ENCODE results near the gene LIN52.

LIN52 gene

GRCh38 chr14:74218462-74218861, 133.7 kb downstream of the LIN52 start:
- no peak overlapping the region for H3K4me3 ChIP-seq (ENCODE audit: low read length)
- DNase-seq (ENCODE audit: low read depth, low spot score), result no peak

DNA sequence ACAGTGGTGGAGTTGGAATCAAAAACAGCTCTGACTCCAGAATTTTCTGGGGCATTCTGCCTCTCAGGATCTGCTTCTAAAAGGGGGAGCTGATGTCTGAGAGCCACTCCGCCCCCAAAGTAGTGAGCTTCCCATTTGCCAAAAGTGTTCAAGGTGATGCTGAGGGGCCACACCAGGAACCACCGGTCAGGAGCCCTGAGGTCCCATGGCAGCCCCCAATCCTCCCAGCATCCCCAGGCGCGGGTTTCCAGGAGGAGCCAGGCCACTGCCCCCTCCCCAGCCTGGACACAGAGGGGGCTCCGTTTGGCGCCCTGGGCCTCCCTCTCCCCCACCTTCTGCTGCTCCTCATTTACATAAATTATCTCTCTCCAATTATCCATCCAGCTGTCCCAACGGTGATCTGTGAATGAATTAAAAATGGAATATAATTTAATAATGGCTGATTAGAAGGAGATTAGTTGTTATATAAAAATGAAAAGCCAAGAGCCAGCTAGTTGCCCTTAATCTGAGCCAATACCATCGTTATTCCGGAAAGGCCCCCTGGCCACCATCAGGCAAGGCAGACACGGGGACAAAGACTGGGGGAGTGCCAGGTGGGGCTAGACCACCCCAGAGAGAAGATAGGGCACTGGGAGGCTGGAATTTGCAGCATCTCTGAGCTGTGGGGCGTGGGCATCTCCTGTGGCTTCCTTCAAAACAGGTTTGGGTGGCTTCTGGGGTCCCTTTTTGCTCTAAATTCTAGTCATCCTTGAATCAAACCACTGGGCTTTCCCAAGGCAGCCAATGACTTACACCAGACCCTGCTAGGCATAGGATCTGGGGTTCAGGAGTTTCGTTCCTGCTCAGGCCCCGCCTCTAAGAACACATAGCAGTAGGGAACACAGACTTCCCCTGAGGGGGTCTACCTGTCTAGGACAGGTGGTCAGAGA, 134.8 kb downstream of the LIN52 start:
- no peak for DNase-seq (ENCODE audit: low read depth, low spot score)

DNA sequence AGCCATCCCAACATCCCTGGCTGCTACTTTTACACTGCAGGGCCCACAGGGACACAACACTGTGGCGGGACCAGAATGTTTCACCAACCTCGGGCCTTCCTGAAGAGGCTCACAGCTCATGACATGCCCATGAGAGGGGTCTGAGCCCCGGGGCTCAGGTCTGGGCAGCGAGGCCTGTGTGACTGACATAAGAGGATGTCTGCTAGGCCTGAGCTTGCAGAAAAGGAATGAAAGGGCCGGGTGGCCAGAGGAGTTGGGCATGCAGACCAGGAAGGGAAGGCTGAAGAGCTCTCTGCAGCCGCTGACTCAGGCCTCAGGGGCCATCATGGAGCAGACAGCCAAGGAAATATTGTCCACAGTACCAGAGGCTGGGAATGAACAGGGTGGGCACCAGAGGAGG, 136.2 kb downstream of the LIN52 start:
- no peak for DNase-seq (ENCODE audit: low read depth, low spot score)
- no peak overlapping the region for H3K4me3 ChIP-seq (ENCODE audit: low read length)

More for the DNA sequence above, 134.8 kb downstream of the LIN52 start:
- no peak overlapping the region for H3K4me3 ChIP-seq (ENCODE audit: low read length)

DNA sequence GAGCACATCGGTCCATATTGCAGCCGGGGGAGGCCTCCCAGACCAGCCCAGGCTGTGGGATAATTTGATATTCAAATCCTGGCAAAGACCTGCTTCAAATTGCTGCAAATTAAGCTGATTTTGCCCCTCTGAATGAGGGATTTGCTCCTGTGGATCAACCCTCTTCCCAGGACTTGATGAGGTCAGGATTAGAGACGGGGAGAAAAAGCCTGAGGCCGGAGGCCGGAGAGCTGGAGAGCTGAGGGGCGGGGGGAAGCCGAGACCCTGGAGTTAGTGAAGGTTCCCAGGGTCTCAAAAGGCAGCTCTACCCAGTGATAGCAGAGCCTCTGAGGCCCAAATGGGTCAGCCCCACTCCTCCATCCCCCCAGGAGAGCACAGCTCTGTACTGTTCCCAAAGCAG, 137.0 kb downstream of the LIN52 start:
- no peak overlapping the region for H3K4me3 ChIP-seq (ENCODE audit: low read length)
- no peak for DNase-seq (ENCODE audit: low read depth, low spot score)

- DNase-seq (ENCODE audit: low read depth, low spot score), result no peak
- no peak overlapping the region for H3K4me3 ChIP-seq (ENCODE audit: low read length)
These were observed 138.3 kb downstream of the LIN52 start for GRCh38 chr14:74223016-74223415.

GRCh38 chr14:74231784-74232183, 147.0 kb downstream of the LIN52 start:
- no peak for DNase-seq (ENCODE audit: low read depth, low spot score)
- H3K4me3 ChIP-seq (ENCODE audit: low read length), result no peak overlapping the region

DNA sequence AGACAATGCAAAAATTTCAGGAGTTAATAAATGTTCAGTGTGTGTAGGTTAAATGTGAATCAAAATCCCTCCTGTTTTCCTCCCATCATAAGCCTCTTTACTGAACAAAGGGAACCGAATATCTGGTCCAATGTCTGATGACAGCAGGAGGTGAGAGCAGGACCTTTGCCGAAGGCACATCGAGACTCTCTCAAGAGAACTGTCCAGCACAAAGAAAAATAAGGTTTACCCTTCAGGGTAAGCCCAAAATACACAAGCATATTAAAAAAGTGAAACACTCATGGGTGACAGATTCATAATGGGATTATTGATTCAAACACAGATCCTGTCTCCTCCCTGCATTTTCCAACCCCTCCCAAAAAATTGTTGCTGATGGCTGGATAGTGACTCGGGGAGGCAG, 150.3 kb downstream of the LIN52 start:
- DNase-seq (ENCODE audit: low read depth, low spot score), result no peak
- H3K4me3 ChIP-seq (ENCODE audit: low read length), result no peak overlapping the region

GRCh38 chr14:74237441-74237840, 152.7 kb downstream of the LIN52 start:
- DNase-seq (ENCODE audit: low read depth, low spot score), result no peak
- H3K4me3 ChIP-seq (ENCODE audit: low read length), result no peak overlapping the region

DNA sequence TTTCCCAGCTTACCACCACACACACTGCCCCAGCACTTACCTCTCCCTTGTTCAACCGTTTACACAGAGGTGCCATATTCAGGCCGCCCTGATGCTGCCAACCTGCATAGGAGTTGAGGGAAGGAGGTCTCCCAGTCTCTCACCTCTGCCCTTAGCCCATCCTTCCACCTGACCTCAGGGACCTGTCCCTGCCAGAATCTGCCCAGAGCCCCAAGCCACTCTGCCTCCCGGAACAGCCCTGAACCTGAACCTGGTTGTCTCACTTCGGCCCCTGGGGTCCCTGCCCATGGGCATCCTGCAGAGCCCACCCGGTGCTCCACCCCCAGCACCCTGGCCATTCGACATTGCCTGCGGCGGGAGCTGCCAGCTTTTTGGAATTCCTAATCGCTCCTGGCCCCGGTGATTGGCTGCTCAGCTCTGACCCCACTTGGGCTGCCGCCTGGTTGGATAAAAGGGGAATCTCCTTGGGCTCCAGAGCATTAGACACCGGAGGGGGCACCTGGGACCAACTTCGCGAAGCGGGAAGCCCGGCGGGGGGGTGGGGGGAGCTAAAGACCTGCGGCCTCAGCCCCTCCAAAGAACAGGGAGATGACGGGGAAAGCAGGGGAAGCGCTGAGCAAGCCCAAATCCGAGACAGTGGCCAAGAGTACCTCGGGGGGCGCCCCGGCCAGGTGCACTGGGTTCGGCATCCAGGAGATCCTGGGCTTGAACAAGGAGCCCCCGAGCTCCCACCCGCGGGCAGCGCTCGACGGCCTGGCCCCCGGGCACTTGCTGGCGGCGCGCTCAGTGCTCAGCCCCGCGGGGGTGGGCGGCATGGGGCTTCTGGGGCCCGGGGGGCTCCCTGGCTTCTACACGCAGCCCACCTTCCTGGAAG, 154.5 kb downstream of the LIN52 start, which contains the start of gene VSX2:
Gene VSX2 (plus strand): TSS at position 476 of the 874 bp plus-strand sequence. CDS start 113 bp downstream, at position 589.
- no peak within 1 kb of the TSS for H3K4me3 ChIP-seq (ENCODE audit: low read length)
- no peak for DNase-seq (ENCODE audit: low read depth, low spot score)

- no peak for DNase-seq (ENCODE audit: low read depth, low spot score)
- H3K4me3 ChIP-seq (ENCODE audit: low read length), result no peak overlapping the region
These were observed 155.4 kb downstream of the LIN52 start for GRCh38 chr14:74239848-74240793.

- DNase-seq (ENCODE audit: low read depth, low spot score), result no peak
- H3K4me3 ChIP-seq (ENCODE audit: low read length), result no peak overlapping the region
These were observed 156.3 kb downstream of the LIN52 start for GRCh38 chr14:74240794-74241651.

GRCh38 chr14:74241652-74242017, 156.9 kb downstream of the LIN52 start:
- no peak overlapping the region for H3K4me3 ChIP-seq (ENCODE audit: low read length)
- DNase-seq (ENCODE audit: low read depth, low spot score), result no peak

GRCh38 chr14:74242021-74242779, 157.4 kb downstream of the LIN52 start:
- no peak for DNase-seq (ENCODE audit: low read depth, low spot score)
- H3K4me3 ChIP-seq (ENCODE audit: low read length), result no peak overlapping the region

- H3K4me3 ChIP-seq (ENCODE audit: low read length), result no peak overlapping the region
- no peak for DNase-seq (ENCODE audit: low read depth, low spot score)
These were observed 158.0 kb downstream of the LIN52 start for GRCh38 chr14:74242780-74243042.

- no peak overlapping the region for H3K4me3 ChIP-seq (ENCODE audit: low read length)
- no peak for DNase-seq (ENCODE audit: low read depth, low spot score)
These were observed 158.3 kb downstream of the LIN52 start for GRCh38 chr14:74243051-74243450.

DNA sequence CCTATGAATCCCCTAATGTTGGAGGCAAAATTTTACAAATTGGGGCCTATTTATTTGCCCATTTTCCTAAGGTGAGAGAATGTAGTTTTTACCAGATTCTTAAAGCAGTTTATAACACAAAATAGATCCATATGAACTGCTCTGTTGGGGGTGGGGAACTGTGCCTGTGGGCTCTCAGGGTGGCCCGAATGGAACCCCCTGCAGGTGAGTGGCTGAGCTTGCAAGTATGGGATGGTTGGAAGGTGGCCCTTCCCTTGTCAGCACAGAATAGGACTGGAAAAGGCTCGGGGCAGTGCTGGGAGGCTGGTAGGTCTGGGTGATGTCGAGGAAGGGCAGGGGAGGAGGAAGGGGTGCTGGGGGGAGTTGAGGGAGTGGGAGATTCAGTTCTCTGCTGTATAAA, 159.4 kb downstream of the LIN52 start:
- DNase-seq (ENCODE audit: low read depth, low spot score), result no peak
- H3K4me3 ChIP-seq (ENCODE audit: low read length), result no peak overlapping the region

- no peak overlapping the region for H3K4me3 ChIP-seq (ENCODE audit: low read length)
- no peak for DNase-seq (ENCODE audit: low read depth, low spot score)
These were observed 160.5 kb downstream of the LIN52 start for GRCh38 chr14:74245292-74245691.

DNA sequence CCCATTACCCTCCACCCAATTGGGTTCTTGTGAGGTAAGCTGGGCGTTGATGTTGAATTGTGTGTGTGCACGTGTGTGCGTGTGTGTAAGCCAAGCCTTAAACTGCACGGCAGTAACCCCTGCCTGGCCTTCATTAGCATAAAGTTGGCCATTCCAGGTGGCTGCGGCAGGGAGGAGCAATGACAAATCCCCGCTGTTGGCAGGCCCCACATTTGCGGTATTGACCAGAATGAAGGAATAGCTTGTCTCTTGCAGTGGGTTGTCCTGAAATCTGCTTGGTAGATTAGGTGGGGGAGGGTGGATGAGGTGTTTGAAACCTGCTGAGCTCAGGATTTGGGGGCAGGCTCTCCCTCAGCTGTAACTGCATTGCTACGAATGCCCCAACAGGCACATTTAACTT, 161.8 kb downstream of the LIN52 start:
- no peak overlapping the region for H3K4me3 ChIP-seq (ENCODE audit: low read length)
- no peak for DNase-seq (ENCODE audit: low read depth, low spot score)
